GM19043 (cell line): Measurements from ENCODE around the gene MMP25.

ENCODE experiments used
- ATAC-seq: cut with Tn5 transposase; IDR thresholded peaks from one replicate; pipeline ENCODE4 v1.9.1; 2021; ENCODE audit warnings: low read depth; ENCODE audit not compliant: unreplicated experiment

The MMP25 gene

GRCh38 chr16:3045758-3046640, at the start of gene MMP25:
Gene MMP25 (plus strand): TSS chr16:3046561. CDS start chr16:3046918, 357 bp downstream.
- ATAC-seq: no peak

DNA sequence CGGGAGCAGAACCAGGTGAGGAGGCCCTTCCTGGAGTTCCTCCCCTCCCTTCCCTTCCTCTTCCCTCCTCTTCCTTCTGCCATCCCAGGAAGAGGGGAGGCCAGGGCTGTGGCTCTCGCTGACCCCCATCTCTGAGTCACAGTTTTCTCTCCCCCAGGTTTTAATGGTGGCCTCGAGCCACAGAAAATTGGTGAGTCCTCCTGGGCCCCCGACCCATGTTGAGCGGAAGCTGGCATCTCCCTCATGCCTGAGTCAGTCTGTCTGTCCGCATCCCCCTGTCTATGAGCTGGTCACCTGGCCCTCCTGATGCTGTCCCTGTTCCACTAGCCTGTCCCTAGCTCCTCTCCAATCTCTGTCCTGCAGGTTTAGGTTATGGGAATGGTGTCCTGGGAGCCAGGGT, 46.4 kb upstream of the MMP25 start:
- ATAC-seq: no peak

GRCh38 chr16:3000540-3000939, 45.8 kb upstream of the MMP25 start:
- no peak for ATAC-seq

DNA sequence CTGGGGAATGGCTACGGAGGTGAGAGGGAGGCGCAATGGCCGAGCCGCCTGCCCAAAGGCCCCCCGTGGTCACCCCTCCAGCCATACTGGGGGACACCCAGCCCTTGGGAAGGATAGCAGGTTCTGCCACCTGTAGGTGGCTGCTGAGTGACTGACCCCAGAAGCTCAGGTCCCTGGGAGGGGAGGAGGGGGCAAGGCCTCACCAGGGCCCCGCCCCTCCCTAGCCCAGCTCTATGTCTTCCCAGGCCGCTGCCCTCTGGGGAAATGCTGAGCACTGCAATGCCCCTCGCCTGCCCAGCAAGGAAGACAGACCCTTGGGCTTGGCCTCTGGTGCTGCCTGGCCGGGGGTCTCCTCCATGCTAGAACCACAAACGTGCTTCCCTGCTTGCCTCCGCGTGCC, 45.0 kb upstream of the MMP25 start:
- ATAC-seq: no peak

- peak; percentile 96 for ATAC-seq
Observed at GRCh38 chr16:3003582-3004270, 42.6 kb upstream of the MMP25 start.

DNA sequence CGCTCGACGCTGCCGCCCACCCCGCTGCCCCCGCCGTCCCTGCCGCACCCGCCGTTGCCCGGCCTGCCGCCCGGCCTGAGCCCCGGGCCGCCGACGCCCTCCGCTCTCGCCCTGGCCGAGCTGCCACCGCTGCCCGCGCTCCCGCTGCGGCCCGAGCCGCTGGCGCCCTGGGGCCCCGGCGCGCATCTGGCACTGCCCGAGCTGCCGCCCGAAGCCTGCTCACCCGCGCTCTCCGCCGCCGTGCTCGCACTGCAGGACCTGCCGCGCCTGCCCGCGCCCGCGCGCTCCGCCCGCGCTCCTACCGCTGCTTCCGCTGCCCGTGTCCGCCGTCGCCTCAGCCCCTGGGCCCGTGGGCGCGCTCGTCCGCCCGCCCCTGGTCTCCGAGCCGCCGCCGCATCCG, 42.0 kb upstream of the MMP25 start:
- ATAC-seq: peak; percentile 10

GRCh38 chr16:3004781-3005284, 41.5 kb upstream of the MMP25 start:
- ATAC-seq: no peak

GRCh38 chr16:3007059-3007956, 39.1 kb upstream of the MMP25 start:
- no peak for ATAC-seq

DNA sequence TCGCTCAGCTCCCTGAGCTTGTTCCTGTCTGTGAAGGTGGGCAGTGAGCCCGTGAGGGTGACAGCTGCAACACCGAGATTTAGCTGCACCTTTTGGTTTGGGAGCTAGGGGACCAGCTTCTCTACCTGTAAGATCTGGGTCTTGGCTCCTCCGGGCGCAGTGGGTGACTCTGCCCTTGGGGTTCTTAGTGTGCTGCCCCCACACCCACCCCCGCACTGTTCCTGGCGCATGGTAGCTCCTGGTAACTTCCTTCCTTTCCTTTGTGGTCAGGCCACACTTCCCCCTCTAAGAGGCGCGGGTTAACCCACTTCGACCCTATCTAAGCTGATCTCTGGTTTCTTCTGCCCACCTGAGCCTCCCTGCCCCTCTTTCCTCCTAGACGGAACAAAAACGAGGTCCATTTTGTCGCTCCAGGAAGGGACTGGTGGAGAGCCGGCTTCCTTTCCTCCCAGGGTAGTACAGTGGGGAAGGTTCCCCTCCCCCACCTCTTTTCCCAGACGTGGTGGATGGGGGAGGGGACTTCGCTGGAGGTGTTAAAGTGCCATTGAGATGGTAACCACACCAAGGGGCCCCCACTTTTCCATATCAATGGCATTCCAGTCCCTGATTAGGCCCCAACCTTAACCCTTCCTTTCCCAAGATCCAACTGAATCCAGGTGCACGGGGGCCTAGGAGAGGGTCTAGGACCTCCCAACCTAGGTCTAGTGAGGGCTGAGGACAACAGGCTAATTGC, 38.2 kb upstream of the MMP25 start:
- ATAC-seq: no peak

DNA sequence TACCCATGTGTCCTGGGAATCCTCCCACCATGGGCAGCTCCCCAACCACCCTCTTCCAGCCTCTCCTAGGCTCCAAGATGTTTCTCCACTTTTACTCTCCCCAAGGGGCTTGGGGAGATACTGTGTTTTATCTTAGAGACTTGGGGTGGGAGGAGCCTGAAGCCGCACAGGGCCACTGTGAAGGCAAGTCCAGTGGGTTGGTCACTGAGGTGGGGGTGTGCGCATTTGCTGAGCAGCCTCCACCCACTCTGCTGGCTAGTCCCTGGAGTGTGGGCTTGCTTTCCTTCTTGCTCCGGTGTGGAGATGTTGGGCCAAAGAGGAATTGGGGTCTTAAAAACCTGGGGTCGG, 37.7 kb upstream of the MMP25 start:
- no peak for ATAC-seq

- no peak for ATAC-seq
Observed at GRCh38 chr16:3009568-3010390, 36.6 kb upstream of the MMP25 start.

DNA sequence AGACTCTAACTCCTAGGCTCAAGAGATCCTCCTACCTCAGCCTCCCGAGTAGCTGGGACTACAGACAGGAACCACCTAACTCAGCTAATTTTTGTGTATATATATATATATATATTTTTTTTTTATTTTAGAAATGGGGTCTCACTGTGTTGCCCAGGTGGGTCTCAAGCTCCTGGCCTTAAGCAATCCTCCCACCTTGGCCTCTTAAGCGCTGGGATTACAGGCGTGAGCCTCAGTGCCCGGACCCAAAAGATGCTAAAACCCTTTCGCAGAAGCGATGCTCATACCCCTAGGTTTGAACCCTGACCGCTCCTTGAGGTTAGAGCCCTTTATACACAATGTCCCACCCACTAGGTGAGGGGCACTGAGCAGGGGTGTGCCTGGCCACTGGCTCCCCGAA, 35.9 kb upstream of the MMP25 start:
- ATAC-seq: no peak

DNA sequence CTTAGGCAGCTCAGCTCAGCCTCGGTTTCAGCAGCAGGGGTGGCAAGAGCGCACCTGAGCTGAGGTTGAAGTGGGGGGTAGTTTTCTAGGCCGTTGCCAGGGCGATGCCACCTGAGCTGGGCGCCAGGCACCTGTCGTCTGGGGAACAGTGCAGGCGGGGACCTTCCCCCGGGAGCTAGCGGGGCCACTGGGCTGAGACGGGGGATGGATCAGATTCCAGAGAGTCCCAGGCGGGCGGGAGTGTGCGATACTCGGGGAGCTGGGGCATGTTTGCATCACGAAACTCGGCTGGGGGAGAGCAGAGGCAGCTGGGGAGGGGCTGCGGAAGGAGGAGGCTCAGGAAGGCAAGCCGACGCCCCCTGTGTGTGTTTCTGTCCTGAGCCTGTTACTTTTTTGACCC, 34.1 kb upstream of the MMP25 start:
- ATAC-seq: no peak

DNA sequence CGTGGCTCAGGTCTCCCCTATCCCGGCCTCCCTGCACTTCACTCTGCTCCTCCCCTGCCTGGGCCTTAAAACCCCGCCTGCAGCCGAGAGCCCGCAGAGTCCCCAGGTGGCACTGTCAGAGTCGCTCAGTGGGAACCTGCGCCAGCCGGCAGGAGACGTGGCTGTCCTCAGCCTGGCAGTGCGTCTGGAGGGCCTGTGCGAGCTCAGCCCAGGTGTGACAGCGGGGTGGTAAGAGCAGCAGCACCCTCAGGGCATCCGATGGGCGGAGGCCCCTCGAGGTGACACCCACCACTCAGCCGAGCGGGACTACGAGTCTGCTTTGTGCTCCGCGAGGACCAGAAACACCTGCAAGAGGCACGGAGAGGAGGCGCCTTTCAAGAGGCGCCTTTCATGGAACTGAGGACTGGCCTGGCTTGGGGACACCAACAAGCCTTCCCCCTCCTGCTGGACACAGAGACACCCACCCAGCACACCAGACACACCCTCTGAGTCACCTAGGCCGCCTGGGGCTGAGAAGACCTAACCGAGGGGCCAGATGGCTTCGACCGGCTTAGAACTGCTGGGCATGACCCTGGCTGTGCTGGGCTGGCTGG, 33.4 kb upstream of the MMP25 start, which contains the start of gene CLDN9:
Gene CLDN9, plus strand, starts transcription at position 96 of the 593 bp plus-strand sequence. Its CDS starts 440 bp downstream, at position 536.
- no peak for ATAC-seq

GRCh38 chr16:3013491-3013951, 32.8 kb upstream of the MMP25 start:
- no peak for ATAC-seq

GRCh38 chr16:3013998-3014690, 32.2 kb upstream of the MMP25 start:
- ATAC-seq: no peak

DNA sequence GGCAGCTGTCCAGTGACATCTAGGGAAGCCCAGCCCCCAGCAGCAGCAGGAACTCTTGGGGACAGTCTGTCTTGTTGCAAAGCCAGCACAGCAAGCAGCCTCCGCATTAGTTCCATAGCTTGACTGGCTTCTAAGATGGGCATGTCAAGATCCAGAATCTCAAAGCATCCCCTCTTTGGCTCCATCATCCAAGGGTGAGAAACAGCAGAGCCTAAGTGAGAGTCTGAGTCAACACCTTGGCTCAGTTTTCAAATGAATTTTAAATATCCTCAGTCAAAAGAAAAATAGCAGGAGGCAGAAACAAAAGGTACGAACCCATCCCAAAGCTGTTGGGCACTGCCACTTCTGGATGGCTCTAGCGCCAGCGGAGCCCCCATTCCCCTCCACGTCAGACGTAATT, 31.4 kb upstream of the MMP25 start:
- ATAC-seq: no peak

- no peak for ATAC-seq
Observed at GRCh38 chr16:3015865-3016521, 30.4 kb upstream of the MMP25 start.
